Thymus (tissue), 11 donors: ENCODE data around the gene GPR137C. TPM values are rescaled to one million over a fixed set of nuclear protein-coding genes. Genes with fewer than 3 reads are reported as not detected.

Experiments used
- DNase-seq, 9 donors: peaks; one replicate each; pipeline ENCODE4 v3.0.0-alpha.2; 2013; ENCODE audit warnings: low spot score in 9 of 9, low read depth in 6 of 9, missing footprints in 1 of 9
- H3K27ac ChIP-seq, 2 donors: one replicate each; pipeline ENCODE4 v1.5.1; 2013; ENCODE audit warnings: control low read depth in 1 of 2, low read depth in 1 of 2, low read length in 1 of 2, mild to moderate bottlenecking in 1 of 2, moderate library complexity in 1 of 2
- H3K27me3 ChIP-seq, 2 donors: one replicate each; pipeline ENCODE4 v1.5.1; 2013; ENCODE audit warnings: low read length in 1 of 2; ENCODE audit not compliant: control insufficient read depth in 2 of 2, insufficient read depth in 1 of 2
- H3K36me3 ChIP-seq, 2 donors: one replicate each; pipeline ENCODE4 v1.5.1; 2013; ENCODE audit warnings: low read length in 1 of 2, mild to moderate bottlenecking in 1 of 2, moderate library complexity in 1 of 2; ENCODE audit not compliant: control insufficient read depth in 2 of 2, insufficient read depth in 2 of 2
- H3K4me1 ChIP-seq, 2 donors: one replicate each; pipeline ENCODE4 v1.5.1; 2013; ENCODE audit warnings: low read length in 2 of 2; ENCODE audit not compliant: control insufficient read depth in 2 of 2, insufficient read depth in 2 of 2
- H3K4me3 ChIP-seq, 2 donors: one replicate each; pipeline ENCODE4 v1.5.1; 2013; ENCODE audit warnings: low read length in 2 of 2, control low read depth in 1 of 2, mild to moderate bottlenecking in 1 of 2
- H3K9me3 ChIP-seq, 2 donors: one replicate each; pipeline ENCODE4 v1.5.1; 2013; ENCODE audit warnings: low read length in 1 of 2, mild to moderate bottlenecking in 1 of 2; ENCODE audit not compliant: control insufficient read depth in 2 of 2, insufficient read depth in 1 of 2
- WGBS: extraction: QIAGEN DNeasy Blood & Tissue Kit; methylation state at CpG from one replicate; pipeline ENCODE4 v1.1.7; 2013; 5-methylcytosine and 5-hydroxymethylcytosine counted together
- polyA plus RNA-seq: library from polyadenylated mRNA; stranded (reverse); fragments of 200-250 nt; gene quantifications from one replicate; pipeline ENCODE4 v1.2.3, GENCODE V29; 2013
- total RNA-seq: library from RNA; stranded (reverse); fragments of 120-200 nt; gene quantifications from one replicate; pipeline ENCODE4 v1.2.4, GENCODE V29; 2013
- donor health status: healthy.

GPR137C gene
- total and polyA plus RNA-seq, 2 donors, result 0.52 to 1.3 TPM

DNA sequence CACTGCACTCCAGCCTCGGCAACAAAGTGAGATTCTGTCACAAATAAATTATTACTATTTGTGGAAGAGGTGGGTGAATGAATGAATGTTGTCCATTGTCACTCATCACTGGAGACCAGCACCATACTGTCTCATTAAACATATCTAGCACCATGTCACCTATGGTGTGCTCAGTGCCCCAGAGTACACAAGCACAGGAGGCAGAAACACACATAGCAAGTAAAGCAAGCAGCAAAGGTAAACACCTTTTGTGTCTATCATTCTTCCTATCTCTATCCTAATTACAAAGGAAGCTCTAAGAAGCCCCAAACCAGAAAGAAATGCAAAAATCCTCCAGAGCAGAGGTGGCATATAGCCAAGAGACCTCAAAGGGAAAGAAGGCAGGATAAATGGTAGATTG, 133.5 kb downstream of the GPR137C start:
- Histone ChIP-seq H3K27me3 (no peaks in the 10 kb centered on the region), H3K9me3 (no peaks in the 10 kb centered on the region), H3K27ac (no peak overlapping the region), H3K4me1 (peaks cover 0 to 2% of the 10 kb centered on the region in 2 donors), H3K4me3 (no peak overlapping the region), H3K36me3 (no peaks in the 10 kb centered on the region)
- WGBS, result 98% methylated on average over 1 of the region's 1 CpG
- DNase-seq, result no peak

Other genes with a start within 250 kb of the GPR137C start
- gene PTGER2, start 238.5 kb upstream of the GPR137C start, total RNA-seq, result 2.5 TPM
- gene PTGER2, start 238.5 kb upstream of the GPR137C start, polyA plus RNA-seq, result 1.4 TPM
- gene TXNDC16, start 331 bp upstream of the GPR137C start, total RNA-seq, result 10.2 TPM
- 4.1 TPM for gene TXNDC16, start 331 bp upstream of the GPR137C start, polyA plus RNA-seq
- 17.5 TPM for gene ERO1A, start 142.7 kb downstream of the GPR137C start, total RNA-seq
- gene ERO1A, start 142.7 kb downstream of the GPR137C start, polyA plus RNA-seq, result 16.0 TPM
- gene PSMC6, start 154.4 kb downstream of the GPR137C start, total RNA-seq, result 141 TPM
- 150 TPM for gene PSMC6, start 154.4 kb downstream of the GPR137C start, polyA plus RNA-seq
- gene STYX, start 177.3 kb downstream of the GPR137C start, total RNA-seq, result 7.7 TPM
- gene STYX, start 177.3 kb downstream of the GPR137C start, polyA plus RNA-seq, result 11.8 TPM
- gene GNPNAT1, start 238.8 kb downstream of the GPR137C start, total RNA-seq, result 8.2 TPM
- gene GNPNAT1, start 238.8 kb downstream of the GPR137C start, polyA plus RNA-seq, result 7.6 TPM